AG04449 (cell line): Measurements from ENCODE around the gene LDLRAD4.
"Not testable (repeated sequence)": the region's sequence is repeated elsewhere in the genome, so short reads cannot be mapped to it uniquely, and the experiment has no call there.

Experiments used
- CTCF ChIA-PET: fragments of 350-600 bp; formaldehyde crosslinking; extraction: SDS; loops from one replicate; lab custom pipeline; 2021; ENCODE audit warnings: antibody characterized with exemption; lab: Yijun Ruan, JAX
- POLR2A ChIA-PET: fragments of 400-600, 350-600 bp; formaldehyde crosslinking; extraction: SDS; loops from one replicate; lab custom pipeline; 2020; ENCODE audit warnings: antibody characterized with exemption, inconsistent platforms; lab: Yijun Ruan, JAX
- DNase-seq: peaks from one replicate; pipeline ENCODE4 v3.0.0-alpha.2; 2010; ENCODE audit warnings: low read depth, low spot score
- H3K4me3 ChIP-seq: 2 replicates; pipeline ENCODE4 v1.5.1; 2011; ENCODE audit warnings: low read depth, mild to moderate bottlenecking, control low read depth, low read length
- TF ChIP-seq, protein P1 (sequence below): IDR thresholded peaks from one replicate; pipeline ENCODE4 v1.5.1; 2011; ENCODE audit warnings: mild to moderate bottlenecking, moderate library complexity, low read length, control low read depth, inconsistent platforms; ENCODE audit not compliant: insufficient read depth; ENCODE audit errors: missing control alignments

The LDLRAD4 gene

DNA sequence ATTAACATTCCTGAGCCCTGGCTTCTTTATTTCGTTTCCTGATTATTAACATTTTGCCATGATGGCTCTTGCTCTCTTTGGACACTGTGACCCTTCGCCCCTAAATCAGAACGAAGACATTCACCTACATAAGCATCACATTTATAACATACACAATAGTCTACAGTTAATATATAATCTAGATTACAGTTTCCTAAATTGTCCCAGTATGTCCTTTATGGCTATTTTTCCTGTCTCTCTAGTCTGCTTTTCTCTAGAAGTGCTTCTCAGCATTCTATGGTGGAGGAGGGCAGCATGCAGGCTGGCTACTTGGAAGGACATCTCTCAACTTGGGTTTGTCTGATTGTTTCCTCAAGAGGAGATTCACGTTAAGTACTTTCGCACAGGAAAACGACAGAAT lies 457.9 kb downstream of the LDLRAD4 start:
- H3K4me3 ChIP-seq, result no peak overlapping the region
- ChIA-PET POLR2A (no interaction called here), CTCF (no interaction called here)
- TF ChIP-seq, protein P1, sequence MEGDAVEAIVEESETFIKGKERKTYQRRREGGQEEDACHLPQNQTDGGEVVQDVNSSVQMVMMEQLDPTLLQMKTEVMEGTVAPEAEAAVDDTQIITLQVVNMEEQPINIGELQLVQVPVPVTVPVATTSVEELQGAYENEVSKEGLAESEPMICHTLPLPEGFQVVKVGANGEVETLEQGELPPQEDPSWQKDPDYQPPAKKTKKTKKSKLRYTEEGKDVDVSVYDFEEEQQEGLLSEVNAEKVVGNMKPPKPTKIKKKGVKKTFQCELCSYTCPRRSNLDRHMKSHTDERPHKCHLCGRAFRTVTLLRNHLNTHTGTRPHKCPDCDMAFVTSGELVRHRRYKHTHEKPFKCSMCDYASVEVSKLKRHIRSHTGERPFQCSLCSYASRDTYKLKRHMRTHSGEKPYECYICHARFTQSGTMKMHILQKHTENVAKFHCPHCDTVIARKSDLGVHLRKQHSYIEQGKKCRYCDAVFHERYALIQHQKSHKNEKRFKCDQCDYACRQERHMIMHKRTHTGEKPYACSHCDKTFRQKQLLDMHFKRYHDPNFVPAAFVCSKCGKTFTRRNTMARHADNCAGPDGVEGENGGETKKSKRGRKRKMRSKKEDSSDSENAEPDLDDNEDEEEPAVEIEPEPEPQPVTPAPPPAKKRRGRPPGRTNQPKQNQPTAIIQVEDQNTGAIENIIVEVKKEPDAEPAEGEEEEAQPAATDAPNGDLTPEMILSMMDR, result no peak
- DNase-seq, result no peak

DNA sequence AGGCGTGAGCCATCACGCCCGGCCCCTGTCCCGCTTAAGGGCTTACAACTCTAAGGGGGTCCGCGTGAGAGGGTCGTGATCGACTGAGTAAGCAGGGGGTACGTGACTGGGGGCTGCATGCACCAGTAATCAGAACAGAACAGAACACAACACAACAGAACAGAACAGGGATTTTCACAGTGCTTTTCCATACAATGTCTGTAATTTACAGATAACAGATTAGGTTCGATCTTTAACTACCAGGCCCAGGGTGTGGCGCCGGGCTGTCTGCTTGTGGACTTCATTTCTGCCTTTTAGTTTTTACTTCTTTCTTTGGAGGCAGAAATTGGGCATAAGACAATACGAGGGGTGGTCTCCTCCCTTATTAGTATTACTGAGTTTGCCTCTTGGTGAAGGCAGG lies 458.8 kb downstream of the LDLRAD4 start:
- POLR2A ChIA-PET, result not testable (repeated sequence)

DNA sequence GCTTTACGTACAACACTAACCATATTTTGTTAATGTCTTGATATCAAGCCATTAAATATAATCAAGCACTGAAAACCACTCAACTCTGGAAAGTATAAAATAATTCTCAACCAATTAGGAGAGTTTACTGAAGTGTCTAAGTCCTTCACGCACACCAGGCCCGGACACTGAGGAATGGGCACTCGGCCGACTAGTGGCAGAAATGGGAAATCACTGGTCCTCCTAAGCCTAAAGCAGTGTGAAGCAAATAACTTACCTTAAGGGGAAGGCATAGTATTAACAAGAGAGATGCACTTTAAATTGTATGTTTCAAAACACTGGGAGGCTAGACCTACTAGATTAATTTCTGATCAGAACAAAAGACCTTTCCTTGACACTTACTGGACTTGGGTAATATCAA lies 462.1 kb downstream of the LDLRAD4 start:
- H3K4me3 ChIP-seq, result no peak overlapping the region
- ChIA-PET POLR2A (no interaction called here), CTCF (no interaction called here)
- TF ChIP-seq, protein P1, result no peak
- DNase-seq, result no peak

More for the DNA sequence above, 458.8 kb downstream of the LDLRAD4 start:
- CTCF ChIA-PET, H3K4me3 ChIP-seq, DNase-seq: not testable (repeated sequence)

DNA sequence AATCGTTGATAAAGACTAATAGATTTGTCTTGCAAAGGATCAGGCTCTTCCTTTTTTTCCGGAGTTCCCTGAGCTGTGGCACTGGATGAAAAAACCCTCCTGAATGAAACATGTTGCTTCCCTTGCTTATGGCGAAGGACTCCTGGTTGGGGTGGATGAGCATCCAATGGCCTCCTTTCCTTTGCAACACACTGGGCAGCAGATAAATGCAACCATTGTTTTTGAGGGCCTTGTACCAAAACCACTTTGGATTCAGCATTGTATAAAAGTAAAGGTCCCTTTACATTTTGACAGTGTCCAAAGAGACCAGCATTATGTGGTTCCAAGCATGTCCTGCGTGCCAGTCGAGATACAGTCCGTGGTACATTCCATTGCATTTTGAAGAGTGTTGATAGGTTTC lies 463.1 kb downstream of the LDLRAD4 start:
- no peak for DNase-seq
- TF ChIP-seq, protein P1, result no peak
- H3K4me3 ChIP-seq, result no peak overlapping the region
- ChIA-PET POLR2A (no interaction called here), CTCF (no interaction called here)

DNA sequence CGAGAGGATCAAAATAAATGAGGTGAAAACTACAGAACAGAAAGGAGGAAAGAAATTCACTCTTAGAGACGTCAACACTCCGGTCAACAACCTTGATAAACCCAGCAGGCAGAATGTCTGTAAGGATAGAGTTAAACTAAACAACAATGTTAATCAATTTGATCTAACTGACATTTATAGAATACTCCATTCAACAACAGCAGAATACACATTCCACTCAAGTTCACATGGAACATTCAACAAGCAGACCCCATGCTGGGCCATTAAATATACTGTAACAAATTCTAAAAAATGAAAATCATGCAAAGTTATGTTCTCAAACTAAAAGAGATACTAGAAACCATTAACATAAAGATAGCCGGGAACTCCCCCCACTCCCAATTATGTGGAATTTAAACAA lies 466.0 kb downstream of the LDLRAD4 start:
- ChIA-PET CTCF (no interaction called here), POLR2A (no interaction called here)
- no peak overlapping the region for H3K4me3 ChIP-seq
- no peak for DNase-seq
- TF ChIP-seq, protein P1, result no peak

DNA sequence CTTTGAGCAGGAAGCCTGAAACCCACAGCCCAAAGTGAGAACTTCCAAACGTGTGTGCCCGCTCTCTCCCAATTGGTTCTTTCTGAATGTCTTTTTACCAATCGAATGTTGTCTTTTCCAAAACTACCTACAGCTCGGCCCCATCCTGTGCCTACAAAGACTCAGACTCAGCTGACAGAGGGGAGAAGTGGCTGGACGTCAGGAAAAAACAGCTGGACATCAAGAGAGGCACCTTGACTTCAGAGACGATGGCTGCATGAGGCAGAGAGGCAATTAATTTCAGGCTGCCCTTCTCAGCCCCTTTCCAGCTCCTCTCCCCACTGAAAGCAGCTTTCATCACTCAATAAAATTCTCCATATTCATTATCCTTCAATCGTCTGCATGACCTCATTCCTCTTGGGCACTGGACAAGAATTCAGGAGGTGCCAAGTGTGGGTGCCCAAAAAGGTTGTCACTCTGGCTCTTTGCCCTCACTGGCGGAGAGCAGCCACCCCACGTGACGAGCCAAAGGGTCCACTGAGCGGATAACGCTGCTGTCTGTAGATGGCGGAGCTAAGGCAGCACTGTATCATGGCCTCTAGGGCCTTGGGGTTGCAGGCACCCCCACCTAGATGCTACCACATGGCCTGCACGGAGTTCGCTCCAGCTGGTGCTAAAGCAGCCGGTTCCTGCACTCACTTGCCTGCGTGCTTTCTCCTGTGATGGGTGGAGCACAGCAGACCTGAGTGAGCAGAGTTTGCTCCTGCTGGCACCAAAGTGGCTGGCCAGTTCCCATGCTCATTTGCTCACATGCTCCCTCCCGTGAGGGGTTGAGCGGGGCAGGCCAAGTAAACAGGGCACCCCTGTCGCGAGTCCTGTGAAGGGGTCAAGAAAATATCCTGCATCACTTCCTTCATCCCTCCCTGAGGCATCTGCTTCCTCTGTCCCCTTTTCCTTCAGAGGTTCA lies 469.9 kb downstream of the LDLRAD4 start:
- POLR2A ChIA-PET, result no interaction called here

DNA sequence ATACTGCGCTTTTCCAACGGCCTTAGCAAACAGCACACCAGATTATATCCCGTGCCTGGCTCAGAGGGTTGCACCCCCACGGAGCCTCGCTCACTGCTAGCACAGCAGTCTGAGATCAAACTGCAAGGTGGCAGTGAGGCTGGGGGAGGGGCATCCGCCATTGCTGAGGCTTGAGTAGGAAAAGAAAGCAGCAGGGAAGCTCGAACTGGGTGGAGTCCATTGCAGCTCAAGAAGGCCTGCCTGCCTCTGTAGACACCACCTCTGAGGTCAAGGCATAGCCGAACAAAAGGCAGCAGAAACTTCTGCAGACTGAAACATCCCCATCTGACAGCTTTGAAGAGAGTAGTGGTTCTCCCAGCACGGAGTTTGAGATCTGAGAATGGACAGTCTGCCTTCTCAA lies 471.5 kb downstream of the LDLRAD4 start:
- CTCF ChIA-PET, H3K4me3 ChIP-seq, DNase-seq, POLR2A ChIA-PET: not testable (repeated sequence)

More for the DNA sequence above, 469.9 kb downstream of the LDLRAD4 start:
- CTCF ChIA-PET, result no interaction called here
- H3K4me3 ChIP-seq, result no peak overlapping the region
- DNase-seq, result no peak
- TF ChIP-seq, protein P1, result no peak

DNA sequence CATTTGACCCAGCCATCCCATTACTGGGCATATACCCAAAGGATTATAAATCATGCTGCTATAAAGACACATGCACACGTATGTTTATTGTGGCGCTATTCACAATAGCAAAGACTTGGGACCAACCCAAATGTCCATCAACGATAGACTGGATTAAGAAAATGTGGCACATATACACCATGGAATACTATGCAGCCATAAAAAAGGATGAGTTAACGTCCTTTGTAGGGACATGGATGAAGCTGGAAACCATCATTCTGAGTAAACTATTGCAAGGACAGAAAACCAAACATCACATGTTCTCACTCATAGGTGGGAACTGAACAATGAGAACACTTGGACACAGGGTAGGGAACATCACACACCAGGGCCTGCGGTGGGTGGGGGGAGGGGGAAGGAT lies 476.8 kb downstream of the LDLRAD4 start:
- CTCF ChIA-PET, H3K4me3 ChIP-seq, DNase-seq, POLR2A ChIA-PET: not testable (repeated sequence)
